Measurements from ENCODE around the gene ABI3BP.

DNA sequence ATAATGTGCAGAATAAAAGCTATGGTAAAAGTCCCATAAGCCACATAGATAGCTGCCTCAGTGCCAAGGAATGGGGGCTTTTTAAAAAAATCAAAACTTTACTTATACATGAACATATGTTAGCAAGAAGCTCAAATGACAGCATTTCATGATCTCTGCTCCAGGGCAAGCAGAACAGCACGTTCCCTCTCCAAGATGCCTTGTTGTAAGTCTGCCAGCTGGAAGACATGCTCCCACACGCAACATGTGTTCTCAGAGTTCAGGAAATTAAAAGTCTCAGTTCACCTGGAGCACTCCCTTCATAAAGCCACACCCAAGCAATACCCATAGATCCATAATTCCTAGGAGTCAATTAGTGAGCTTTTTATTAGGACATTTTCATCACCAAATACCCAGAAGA, 52.2 kb downstream of the ABI3BP start:
- TF ChIP-seq, protein P1, sequence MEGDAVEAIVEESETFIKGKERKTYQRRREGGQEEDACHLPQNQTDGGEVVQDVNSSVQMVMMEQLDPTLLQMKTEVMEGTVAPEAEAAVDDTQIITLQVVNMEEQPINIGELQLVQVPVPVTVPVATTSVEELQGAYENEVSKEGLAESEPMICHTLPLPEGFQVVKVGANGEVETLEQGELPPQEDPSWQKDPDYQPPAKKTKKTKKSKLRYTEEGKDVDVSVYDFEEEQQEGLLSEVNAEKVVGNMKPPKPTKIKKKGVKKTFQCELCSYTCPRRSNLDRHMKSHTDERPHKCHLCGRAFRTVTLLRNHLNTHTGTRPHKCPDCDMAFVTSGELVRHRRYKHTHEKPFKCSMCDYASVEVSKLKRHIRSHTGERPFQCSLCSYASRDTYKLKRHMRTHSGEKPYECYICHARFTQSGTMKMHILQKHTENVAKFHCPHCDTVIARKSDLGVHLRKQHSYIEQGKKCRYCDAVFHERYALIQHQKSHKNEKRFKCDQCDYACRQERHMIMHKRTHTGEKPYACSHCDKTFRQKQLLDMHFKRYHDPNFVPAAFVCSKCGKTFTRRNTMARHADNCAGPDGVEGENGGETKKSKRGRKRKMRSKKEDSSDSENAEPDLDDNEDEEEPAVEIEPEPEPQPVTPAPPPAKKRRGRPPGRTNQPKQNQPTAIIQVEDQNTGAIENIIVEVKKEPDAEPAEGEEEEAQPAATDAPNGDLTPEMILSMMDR (IDR thresholded peaks at IDR 0.05) = no peak
- no peak for TF ChIP-seq POLR2A (IDR thresholded peaks at IDR 0.05)
